ENCODE measurements around the gene EXOC3L4.

DNA sequence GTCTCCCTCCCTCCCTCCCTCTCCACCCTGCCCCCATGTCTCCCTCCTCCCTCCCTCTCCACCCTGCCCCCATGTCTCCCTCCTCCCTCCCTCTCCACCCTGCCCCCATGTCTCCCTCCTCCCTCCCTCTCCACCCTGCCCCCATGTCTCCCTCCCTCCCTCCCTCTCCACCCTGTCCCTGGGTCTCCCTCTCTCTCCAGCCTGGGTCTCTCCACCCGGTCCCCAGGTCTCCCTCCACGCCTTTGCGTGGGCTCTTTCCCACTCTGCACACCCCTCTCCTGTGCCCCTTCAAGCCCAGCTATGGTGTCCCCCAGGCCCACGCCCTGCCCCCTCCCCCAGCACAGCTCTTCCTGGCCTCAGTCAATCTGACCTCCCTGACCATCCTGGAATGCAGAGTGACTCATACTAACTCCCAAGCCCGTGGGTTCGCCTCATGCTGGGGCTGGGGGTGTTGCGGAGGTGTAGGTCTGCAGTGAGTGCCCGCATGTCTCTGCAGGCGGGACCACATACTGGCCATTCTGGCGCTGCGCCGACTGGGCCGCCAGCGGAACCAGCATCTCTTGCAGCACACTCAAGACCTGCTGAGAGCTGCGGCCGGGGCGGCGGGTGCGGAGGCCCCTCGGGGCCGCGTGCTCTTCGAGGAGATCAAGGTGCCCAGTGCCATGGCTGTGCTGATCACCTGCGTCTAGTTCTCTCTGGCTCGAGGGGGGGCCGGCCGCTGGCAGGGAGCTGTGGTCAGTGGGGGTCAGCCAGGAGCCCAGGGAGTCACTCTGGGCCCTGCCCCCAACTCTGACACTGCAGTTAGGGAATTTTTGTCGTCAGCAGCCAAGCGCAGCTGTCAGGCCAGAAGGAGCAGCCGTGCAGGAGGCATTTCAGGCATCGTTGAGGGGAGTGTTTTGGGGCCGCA lies 15.3 kb downstream of the EXOC3L4 start:
- TF ChIP-seq, protein P1, sequence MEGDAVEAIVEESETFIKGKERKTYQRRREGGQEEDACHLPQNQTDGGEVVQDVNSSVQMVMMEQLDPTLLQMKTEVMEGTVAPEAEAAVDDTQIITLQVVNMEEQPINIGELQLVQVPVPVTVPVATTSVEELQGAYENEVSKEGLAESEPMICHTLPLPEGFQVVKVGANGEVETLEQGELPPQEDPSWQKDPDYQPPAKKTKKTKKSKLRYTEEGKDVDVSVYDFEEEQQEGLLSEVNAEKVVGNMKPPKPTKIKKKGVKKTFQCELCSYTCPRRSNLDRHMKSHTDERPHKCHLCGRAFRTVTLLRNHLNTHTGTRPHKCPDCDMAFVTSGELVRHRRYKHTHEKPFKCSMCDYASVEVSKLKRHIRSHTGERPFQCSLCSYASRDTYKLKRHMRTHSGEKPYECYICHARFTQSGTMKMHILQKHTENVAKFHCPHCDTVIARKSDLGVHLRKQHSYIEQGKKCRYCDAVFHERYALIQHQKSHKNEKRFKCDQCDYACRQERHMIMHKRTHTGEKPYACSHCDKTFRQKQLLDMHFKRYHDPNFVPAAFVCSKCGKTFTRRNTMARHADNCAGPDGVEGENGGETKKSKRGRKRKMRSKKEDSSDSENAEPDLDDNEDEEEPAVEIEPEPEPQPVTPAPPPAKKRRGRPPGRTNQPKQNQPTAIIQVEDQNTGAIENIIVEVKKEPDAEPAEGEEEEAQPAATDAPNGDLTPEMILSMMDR (IDR thresholded peaks at IDR 0.05; ENCODE audit: low read depth, low read length, poor library complexity, severe bottlenecking), result no peak
- no peak for TF ChIP-seq EZH2phosphoT487 (IDR thresholded peaks at IDR 0.05; ENCODE audit: borderline replicate concordance, low read length)
